ENCODE data around the gene GLIPR1L2. TPM values are rescaled to one million over a fixed set of nuclear protein-coding genes. Genes with fewer than 3 reads are reported as not detected.

GLIPR1L2 gene
- total RNA-seq, 1 donor = 0.43 TPM

GRCh38 chr12:75476071-75476470 lies 85.2 kb downstream of the GLIPR1L2 start:
- no peak for DNase-seq (ENCODE audit: low read depth)
- no peak overlapping the region for H3K4me3 ChIP-seq (ENCODE audit: low read depth, low read length)
- TF ChIP-seq, protein P1, sequence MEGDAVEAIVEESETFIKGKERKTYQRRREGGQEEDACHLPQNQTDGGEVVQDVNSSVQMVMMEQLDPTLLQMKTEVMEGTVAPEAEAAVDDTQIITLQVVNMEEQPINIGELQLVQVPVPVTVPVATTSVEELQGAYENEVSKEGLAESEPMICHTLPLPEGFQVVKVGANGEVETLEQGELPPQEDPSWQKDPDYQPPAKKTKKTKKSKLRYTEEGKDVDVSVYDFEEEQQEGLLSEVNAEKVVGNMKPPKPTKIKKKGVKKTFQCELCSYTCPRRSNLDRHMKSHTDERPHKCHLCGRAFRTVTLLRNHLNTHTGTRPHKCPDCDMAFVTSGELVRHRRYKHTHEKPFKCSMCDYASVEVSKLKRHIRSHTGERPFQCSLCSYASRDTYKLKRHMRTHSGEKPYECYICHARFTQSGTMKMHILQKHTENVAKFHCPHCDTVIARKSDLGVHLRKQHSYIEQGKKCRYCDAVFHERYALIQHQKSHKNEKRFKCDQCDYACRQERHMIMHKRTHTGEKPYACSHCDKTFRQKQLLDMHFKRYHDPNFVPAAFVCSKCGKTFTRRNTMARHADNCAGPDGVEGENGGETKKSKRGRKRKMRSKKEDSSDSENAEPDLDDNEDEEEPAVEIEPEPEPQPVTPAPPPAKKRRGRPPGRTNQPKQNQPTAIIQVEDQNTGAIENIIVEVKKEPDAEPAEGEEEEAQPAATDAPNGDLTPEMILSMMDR (IDR thresholded peaks at IDR 0.05; ENCODE audit: insufficient read depth, low read depth, low read length) = no peak

GRCh38 chr12:75477137-75477536 lies 86.2 kb downstream of the GLIPR1L2 start:
- H3K4me3 ChIP-seq (ENCODE audit: low read depth, low read length) = no peak overlapping the region
- TF ChIP-seq, protein P1 (IDR thresholded peaks at IDR 0.05; ENCODE audit: insufficient read depth, low read depth, low read length) = no peak
- no peak for DNase-seq (ENCODE audit: low read depth)

DNA sequence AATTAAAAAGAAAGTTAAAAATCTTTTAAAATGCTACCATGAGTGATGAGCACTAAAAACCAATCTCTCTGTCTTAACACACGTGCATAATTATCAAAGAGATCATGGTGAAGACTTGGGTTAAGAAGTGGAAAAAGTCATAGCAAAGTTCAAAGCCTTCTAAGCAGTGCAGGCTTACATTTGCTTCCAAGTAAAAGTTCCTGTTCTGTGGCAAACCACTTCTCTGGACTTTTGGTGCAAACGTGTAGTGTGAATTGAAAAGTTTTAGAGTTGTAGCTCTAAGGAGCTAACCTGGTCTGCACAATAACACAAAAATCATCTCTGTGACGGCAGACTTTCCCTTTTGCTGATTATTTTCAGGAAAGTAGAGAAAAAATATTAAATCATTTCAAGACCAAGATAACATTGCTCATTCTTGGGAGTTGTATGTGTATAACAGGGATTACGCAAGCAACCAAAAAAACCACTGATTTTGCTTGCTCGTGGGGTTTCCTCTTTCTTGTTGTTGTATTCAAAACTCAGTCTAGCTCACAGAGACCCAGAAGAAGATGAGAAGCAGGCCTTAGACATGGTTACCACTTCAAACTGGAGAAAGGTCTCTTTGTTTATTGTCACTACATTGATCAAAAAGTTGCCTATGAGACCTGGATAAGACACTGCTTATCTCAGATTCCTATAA lies 87.4 kb downstream of the GLIPR1L2 start:
- peak; percentile 78 for DNase-seq (ENCODE audit: low read depth)
- TF ChIP-seq, protein P1 (IDR thresholded peaks at IDR 0.05; ENCODE audit: insufficient read depth, low read depth, low read length) = no peak
- H3K4me3 ChIP-seq (ENCODE audit: low read depth, low read length) = no peak overlapping the region

DNA sequence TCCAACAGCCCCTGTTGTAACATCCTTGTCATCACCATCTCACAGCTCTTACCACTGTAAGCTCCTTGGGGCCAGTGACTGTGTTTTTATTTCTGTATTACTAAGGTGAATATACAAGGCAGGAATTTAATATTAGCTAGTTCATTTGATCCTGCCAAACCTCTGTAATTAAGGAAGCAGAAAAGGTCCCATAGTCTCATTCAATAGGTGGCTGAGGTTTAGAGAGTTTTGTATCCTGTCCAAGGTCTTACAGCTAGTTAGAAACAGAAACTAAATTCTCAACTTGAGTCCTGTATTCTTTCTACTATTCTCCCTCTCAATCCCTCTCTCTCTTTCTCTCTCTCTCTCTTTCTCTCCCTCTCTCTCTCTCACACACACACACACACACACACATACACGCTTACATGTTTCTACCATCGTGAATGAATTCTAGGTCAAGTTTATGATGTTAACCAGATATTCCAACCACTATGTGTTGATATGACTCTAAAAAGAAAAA lies 89.1 kb downstream of the GLIPR1L2 start:
- TF ChIP-seq, protein P1 (IDR thresholded peaks at IDR 0.05; ENCODE audit: insufficient read depth, low read depth, low read length) = no peak
- DNase-seq (ENCODE audit: low read depth) = no peak
- peak overlapping the region; percentile 43 for H3K4me3 ChIP-seq (ENCODE audit: low read depth, low read length)

GRCh38 chr12:75480469-75480949 lies 89.6 kb downstream of the GLIPR1L2 start, which contains the start of gene GLIPR1:
GLIPR1 (plus strand) TSS chr12:75480755; CDS start chr12:75480881, 126 bp downstream.
- TF ChIP-seq, protein P1 (IDR thresholded peaks at IDR 0.05; ENCODE audit: insufficient read depth, low read depth, low read length) = no peak
- DNase-seq (ENCODE audit: low read depth) = peak; percentile 98
- peak within 1 kb of the TSS; percentile 61 for H3K4me3 ChIP-seq (ENCODE audit: low read depth, low read length)

DNA sequence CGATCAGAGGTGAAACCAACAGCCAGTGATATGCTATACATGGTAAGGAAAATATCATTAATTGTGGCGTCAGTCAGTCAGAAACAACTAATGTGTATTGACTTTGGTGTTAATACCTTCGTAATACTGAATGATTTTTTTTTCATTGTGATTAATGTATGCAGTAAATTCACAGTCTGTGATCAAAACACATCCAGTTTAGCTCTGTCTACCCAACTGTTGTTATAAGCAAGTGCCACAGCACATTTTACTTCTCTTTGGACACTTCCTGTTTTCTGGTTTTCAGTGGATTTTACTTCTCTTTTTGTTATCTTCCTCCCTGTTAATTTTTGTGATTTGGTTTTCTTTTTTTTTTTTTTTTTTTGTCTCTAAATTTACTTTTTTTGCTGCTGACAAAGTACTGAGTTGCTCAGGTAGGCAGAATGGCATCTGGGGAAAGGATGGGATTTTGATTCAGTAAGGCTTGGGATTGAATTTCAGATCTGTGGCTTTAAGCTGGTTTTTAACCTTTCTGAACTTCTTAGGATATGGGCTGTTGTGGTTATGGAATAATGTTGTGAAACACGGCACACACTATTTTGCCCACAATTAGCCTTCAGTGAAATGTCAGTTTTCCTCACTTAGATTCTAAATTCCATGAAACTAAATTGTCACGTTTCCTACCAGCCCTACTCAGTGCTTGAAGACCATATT lies 90.3 kb downstream of the GLIPR1L2 start:
- peak overlapping the region; percentile 61 for H3K4me3 ChIP-seq (ENCODE audit: low read depth, low read length)
- DNase-seq (ENCODE audit: low read depth) = peak; percentile 66

More for the DNA sequence above, 90.3 kb downstream of the GLIPR1L2 start:
- TF ChIP-seq, protein P1 (IDR thresholded peaks at IDR 0.05; ENCODE audit: insufficient read depth, low read depth, low read length) = no peak

All from fibroblast of villous mesenchyme (primary cell).